HG02571 (cell line): ENCODE measurements around the gene PODN.

Experiments used
- ATAC-seq: cut with Tn5 transposase; IDR thresholded peaks from one replicate; pipeline ENCODE4 v1.9.1; 2021; ENCODE audit warnings: mild to moderate bottlenecking, moderate library complexity; ENCODE audit not compliant: unreplicated experiment

Gene PODN

GRCh38 chr1:53049574-53049967 lies 12.4 kb upstream of the PODN start:
- ATAC-seq = no peak

DNA sequence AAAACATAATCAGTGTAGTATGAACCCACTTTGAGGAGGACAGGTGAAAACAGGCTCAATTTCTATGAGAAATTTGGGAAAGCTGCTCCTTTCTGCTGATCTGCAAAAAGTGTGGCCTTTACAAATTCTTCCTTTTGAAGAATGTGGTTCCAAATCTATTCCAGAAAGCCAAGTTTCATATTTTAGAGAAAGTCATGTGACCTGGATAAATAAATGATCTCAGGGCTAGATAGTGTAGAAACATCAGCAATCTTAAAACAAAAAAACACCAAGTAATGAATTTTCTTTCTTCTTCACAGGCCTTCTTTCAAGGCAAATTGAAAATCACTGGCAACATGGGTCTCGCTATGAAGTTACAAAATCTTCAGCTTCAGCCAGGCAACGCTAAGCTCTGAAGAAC lies 11.7 kb upstream of the PODN start:
- no peak for ATAC-seq

- ATAC-seq = no peak
These were observed 10.3 kb upstream of the PODN start for GRCh38 chr1:53051676-53052075.

DNA sequence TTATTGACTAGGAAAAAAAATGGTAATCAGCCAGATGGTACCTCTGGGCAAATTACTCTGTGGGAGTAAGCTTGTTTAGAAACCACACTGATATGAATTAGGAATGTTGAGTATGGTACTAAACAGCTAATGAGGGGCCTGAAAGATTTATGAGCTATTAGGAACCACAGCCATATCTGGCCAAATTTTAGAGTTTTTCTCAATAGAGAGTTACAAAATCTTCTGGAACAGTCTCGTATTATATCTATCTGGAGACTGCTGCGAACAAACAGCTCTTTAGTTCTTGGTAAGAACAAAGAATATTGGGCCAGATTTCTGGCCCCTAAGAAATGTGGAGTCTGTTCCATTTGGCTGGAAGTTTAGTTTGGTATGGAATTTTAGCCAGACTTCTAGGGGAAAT lies 4.9 kb upstream of the PODN start:
- ATAC-seq = no peak

DNA sequence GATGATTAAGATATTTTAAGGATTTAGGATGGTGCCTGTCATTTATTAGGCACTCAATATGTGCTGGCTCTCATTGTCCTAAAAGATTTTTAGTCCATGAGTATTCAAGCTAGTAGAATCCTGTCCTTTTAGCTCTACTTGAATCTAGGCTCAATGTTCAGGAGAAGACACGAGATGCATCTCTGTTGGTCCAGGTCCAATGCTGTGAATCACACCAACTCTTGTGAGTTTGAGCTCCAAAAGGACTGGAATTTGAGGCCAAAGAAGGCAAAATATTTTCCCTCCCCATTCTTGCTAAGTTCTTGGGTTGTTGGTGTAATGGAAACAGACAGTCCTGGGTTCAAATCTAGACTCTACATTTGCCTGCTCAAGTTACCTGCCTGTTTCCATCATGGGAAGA lies 1.4 kb upstream of the PODN start:
- ATAC-seq = no peak

GRCh38 chr1:53061123-53061858 lies 722 bp upstream of the PODN start:
- no peak for ATAC-seq

DNA sequence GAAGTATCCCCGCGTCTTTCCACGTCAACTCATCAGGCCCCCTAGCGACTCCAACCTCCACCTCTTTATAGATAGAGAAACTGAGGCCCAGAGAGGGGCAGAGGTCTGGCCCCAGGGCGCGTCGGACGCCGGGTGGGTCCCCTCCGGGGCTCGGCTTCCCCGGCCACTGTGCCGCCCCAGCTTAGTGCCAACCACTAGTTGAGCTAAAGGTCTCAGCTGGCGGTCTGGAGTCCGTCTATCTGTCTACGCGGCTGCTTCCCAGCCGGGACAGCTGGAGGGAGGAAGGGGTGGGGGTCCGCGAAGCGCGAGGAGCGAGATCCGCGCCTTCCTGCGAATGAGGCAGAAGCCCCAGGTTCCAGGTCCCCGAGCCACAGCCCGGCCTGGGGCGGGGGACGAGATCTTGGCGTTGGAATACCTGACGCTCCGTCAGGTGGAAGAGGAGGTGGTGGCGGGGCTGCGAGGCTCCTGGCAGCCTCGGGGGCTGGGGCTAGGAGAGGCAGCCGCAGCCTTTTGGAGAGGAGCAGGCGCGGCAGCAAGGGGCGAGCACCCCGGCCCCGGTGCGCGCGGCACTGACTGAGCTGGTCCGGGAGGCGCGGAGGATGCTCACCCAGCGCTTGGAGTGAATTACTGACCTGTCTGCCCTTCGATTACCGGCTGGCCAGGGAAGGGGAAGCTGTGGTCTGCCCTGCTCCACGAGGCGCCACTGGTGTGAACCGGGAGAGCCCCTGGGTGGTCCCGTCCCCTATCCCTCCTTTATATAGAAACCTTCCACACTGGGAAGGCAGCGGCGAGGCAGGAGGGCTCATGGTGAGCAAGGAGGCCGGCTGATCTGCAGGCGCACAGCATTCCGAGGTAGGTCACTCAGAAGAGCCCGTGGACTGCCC lies 937 bp downstream of the PODN start:
- no peak for ATAC-seq

DNA sequence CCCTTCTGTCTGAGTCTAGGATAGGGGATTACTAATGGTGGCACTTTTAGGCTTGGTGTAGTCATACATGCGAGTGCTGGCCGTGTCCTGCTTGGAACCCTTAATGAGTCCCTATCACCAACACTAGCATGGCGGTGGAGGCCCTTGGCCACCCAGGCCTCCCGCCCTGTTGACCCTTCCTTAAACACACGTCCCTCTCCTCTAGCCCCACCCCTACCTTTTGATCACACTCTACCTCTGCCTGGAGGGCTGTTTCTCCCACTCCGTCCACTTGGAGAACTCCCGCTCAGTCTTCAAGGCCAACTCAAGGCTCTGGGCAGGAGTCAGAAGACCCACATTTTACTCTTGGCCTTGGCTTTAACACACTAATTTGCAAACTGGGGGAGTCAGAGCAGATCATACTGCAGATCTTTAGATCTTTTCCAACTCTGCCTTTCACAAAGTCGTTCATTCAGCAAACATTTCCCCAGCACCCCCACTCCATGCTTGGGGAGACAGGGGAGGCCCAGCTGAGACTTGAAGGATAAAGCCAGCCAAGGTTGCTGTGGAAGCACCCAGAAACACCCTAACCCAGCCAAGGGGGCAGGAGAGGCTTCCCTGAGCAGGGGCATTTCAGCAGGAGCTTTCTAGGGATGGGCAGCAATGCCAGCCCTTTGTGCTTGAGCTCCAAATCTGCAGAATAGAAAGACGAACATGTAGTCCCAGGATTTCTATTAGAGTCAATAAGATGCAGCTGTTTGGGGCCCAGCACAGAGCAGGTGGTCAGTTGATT lies 1.9 kb downstream of the PODN start:
- ATAC-seq = no peak

DNA sequence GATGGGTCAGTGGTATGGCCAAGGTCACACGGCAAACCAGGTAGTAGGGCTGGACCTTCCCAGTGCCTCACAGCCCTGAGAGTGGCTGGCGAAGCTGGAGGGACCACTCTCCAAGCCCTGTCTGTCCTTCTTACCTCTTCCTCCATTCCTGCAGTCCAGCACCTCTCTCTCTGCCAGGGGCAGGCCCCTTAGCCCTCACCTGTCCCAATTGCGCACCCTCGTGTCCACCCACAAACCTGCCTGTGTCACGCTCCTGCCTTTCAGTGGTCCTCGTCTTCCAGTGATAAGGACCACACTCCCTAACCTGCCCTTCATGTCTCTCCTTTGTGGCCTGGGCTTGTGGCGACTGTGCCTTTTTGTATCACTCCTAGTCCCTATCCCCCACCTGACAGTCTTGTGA lies 3.4 kb downstream of the PODN start:
- ATAC-seq = no peak

DNA sequence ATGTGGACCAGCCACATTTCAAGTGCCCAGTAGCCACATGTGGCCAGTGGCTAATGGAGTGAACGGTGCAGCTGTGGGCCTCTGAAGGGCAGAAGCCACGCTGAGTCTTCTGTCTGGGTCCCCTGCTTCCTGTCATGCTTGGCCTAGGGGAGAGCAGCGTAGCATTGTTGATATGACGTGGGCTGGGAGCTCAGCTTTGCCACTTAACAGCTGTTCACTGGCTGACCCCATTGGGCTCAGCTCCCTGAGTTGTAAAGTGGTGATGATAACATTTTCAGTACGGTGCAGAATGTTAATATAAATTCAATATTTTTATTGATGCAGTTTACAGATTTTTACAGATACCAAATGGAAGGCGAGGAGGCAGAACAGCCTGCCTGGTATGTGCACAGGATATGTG lies 4.5 kb downstream of the PODN start:
- ATAC-seq = no peak

GRCh38 chr1:53066891-53067738 lies 5.1 kb downstream of the PODN start:
- no peak for ATAC-seq

DNA sequence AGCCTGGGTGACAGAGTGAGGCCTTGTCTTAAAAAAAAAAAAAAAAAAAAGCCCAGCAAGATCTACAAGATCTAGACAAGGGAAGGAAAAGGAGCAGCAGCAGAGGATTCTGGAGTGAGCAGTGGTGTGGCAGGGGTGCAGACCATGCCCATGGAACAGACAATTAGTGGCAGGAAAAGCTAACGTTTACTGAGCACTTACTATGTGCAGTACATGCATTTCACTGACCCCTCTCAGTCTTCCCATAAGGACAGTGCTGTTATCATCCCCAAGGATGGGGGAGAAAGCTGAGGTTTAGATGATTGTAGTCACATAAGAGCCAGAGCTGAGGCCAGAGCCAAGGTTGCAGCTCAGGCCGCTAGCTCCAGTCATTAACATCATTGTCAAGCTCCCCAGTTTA lies 5.9 kb downstream of the PODN start:
- no peak for ATAC-seq

DNA sequence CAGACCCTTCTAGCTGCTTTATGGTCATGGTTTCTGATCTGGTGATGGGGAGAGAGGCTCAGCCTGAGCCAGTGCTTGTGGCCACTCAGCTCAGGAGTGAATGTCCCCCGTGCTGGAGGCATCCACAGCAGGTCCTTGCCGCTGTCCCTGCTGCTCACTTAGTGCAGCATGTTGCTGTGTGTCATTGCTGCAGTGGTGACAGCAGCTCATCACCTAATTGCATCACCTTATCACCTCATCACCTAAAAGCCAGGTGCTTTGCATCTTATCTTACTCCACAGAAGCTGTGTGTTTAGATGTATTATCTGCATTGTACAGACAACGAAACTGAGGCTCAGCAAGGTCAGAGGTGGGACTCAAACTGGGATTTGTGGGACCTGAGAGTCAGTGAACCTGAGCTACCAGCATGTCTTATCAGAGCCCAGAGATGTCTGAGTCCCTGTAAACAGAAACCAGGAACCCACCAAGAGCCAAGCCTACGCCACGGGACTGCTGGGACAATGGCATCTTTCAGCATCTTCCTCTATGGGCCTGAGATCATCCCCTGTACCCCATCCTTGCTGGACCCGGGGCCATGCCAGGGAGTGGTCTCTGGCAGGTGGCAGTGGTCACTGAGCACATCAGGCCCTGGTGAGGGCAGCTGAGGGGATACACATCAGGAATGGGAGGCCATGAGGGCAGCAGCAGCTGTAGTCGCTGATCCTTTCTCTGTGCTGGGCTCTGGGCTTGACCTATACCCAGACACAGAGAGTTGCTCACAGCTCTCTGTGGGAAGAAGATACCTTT lies 6.5 kb downstream of the PODN start:
- ATAC-seq = no peak

DNA sequence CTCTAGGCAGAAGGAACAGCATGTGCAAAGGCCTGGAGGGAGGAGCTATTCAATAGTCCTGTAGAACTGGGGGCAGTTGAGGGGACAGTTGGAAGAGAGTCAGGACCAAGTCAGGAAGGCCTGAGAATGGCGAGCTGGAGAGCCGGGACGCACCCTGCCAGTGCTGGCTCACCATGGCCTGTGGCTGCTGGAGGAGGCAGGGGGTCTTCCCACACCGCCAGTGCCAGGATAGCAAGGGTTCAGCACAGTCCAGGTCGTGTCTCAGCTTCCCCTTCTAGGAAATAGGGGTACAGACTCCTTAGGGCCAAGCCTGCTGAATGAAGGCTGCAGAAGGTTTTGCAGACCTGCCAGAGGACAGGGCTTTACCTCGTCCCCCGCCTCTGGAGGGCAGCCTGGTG lies 7.3 kb downstream of the PODN start:
- ATAC-seq = no peak

DNA sequence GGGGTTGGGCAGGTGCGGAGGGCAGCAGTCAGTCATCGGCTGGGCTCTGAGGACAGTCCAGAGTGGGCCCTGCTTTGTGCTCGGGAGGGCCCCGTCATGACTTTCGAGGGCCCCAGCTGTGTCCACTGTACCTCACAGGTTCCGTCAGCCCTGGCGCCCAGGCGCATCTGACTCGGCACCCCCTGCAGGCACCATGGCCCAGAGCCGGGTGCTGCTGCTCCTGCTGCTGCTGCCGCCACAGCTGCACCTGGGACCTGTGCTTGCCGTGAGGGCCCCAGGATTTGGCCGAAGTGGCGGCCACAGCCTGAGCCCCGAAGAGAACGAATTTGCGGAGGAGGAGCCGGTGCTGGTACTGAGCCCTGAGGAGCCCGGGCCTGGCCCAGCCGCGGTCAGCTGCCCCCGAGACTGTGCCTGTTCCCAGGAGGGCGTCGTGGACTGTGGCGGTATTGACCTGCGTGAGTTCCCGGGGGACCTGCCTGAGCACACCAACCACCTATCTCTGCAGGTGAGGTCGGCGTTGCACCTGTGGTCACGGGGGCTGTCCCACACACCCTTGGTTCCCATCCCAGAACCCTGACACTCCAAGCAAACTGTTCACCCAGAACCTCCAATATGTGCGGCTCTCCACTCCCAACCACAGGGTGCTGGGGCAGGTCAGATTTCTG lies 7.8 kb downstream of the PODN start:
- ATAC-seq = no peak

DNA sequence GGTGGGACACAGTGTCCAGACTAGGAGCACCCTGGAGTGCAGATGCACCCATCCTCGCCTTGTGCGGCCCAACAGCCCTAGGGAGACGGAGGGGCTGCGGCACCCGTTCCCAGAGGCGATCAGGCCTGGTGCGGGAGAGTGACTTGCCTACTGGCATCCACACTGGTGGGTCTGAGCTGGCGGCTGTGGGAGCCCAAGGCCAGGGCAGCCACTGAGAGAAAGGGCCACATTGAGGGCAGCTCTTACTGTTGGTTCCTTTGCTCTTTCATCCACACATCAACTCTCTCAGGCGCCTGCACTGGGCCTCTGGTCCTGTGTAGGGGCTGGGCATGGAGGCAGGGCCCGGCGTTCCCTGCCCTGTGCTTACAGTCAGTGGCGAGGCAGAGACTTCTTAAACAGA lies 8.6 kb downstream of the PODN start:
- ATAC-seq = no peak

DNA sequence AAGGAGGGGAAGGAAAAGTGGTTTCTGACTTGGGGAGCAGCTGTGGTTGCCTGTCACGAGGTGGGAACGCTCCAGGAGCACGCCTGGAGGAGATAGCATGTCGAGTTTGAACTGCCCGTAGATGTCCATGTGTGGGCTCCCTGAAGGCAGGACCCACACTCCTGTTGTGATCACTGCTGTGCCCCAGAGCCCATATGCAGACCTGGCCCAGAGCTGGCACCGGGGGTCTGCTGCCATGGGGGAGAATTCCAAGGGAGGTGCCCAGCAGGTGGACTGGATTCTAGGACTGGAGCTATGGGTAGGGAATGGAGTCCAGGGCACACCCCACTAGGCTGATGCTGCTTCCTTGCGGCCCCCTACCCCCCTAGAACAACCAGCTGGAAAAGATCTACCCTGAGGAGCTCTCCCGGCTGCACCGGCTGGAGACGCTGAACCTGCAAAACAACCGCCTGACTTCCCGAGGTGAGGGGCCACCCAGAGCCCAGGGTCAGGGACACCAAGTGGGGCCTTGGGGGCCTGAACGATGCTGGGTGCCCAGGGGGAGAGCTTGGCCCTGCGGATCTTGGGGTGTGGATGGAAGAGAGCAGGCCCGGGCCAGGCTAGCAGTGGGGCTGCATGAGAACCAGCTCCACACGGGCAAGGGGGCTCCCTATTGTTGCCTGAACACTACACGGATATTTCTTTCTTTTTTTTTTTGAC lies 9.3 kb downstream of the PODN start:
- ATAC-seq = no peak

- ATAC-seq = no peak
These were observed 9.9 kb downstream of the PODN start for GRCh38 chr1:53071915-53072314.

DNA sequence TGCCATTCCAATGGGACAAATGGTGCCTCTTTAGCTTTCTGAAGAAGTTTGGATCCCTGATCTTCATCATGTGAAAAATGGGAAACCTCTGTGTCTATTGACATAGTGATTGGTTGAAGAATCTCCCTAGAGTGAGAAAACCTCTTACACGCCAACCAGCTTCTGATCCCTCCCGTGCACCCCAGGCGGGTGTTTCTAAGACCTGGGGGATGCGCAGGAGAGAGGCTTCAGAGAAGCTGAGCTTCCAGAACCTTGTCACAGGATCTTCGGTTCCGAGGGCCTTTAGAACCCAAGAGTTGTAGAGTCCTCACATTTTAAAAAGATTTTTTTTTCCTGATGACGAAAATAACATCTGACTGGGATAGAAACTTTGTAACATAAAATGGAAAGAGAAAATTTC lies 11.3 kb downstream of the PODN start:
- ATAC-seq = no peak
